H1 (cell line): ENCODE results near the gene BMERB1. TPM values are rescaled to one million over a fixed set of nuclear protein-coding genes. Genes with fewer than 3 reads are reported as not detected.

ENCODE experiments used
- CTCF ChIA-PET: fragments of 300-600 bp; sonication (Branson Sonifier 250); formaldehyde crosslinking; loops from one replicate; lab custom pipeline; 2021; ENCODE audit not compliant: partially characterized antibody; lab: Charles Lee
- POLR2A ChIA-PET: fragments of 300-600 bp; sonication (Branson Sonifier 250); formaldehyde crosslinking; loops from one replicate; lab custom pipeline; 2021; ENCODE audit warnings: inconsistent platforms; ENCODE audit not compliant: partially characterized antibody; lab: Charles Lee
- DNase-seq, 2 experiments: peaks; one replicate each; pipeline versions ENCODE4 v3.0.0 to v3.0.0-alpha.2; 2010 to 2022; ENCODE audit warnings: low spot score in 2 of 2, low read depth in 1 of 2, mixed read lengths in 1 of 2
- FAIRE-seq: peaks from 2 replicates; lab custom pipeline; 2011; peaks lifted over from hg19 to GRCh38; lab: Jason Lieb, UNC
- H2AFZ ChIP-seq: 2 replicates; pipeline ENCODE4 v1.8.1; 2012; ENCODE audit warnings: low read length, inconsistent platforms
- H2AK5ac ChIP-seq: 2 replicates; pipeline ENCODE4 v1.6.1; 2013; ENCODE audit warnings: low read depth, low read length
- H2BK120ac ChIP-seq: replicated peaks from 2 replicates; pipeline ENCODE3; 2013; ENCODE audit warnings: low read depth, low read length, inconsistent platforms
- H2BK12ac ChIP-seq: 2 replicates; pipeline ENCODE4 v1.6.1; 2013; ENCODE audit warnings: low read depth, low read length
- H2BK15ac ChIP-seq: 2 replicates; pipeline ENCODE4 v1.6.1; 2013; ENCODE audit warnings: low read length
- H2BK20ac ChIP-seq: 2 replicates; pipeline ENCODE4 v1.6.1; 2013; ENCODE audit warnings: low read length
- H2BK5ac ChIP-seq: 2 replicates; pipeline ENCODE4 v1.6.1; 2013; ENCODE audit warnings: low read depth, low read length
- H3K14ac ChIP-seq: 2 replicates; pipeline ENCODE4 v1.6.1; 2013; ENCODE audit warnings: inconsistent platforms; ENCODE audit not compliant: insufficient read length
- H3K18ac ChIP-seq: 2 replicates; pipeline ENCODE4 v1.6.1; 2013; ENCODE audit warnings: low read length; ENCODE audit errors: extremely low read depth
- H3K23ac ChIP-seq: 2 replicates; pipeline ENCODE4 v1.6.1; 2013; ENCODE audit warnings: inconsistent platforms; ENCODE audit not compliant: insufficient read length
- H3K23me2 ChIP-seq: 2 replicates; pipeline ENCODE4 v1.6.1; 2013; ENCODE audit warnings: low read depth, low read length
- H3K27ac ChIP-seq: 2 replicates; pipeline ENCODE4 v1.6.1; 2011; ENCODE audit warnings: low read depth, low read length, inconsistent platforms
- H3K27me3 ChIP-seq, 4 experiments: replicated peaks in 1 of 4; 1 replicate in 1 of 4; 2 replicates in 3 of 4; pipeline versions ENCODE4 v1.6.1 to v1.8.1; 2011 to 2013; ENCODE audit warnings: low read length in 3 of 4, mild to moderate bottlenecking in 3 of 4, inconsistent platforms in 2 of 4, mixed read lengths in 2 of 4, moderate library complexity in 1 of 4; ENCODE audit not compliant: control insufficient read depth in 3 of 4, insufficient read depth in 3 of 4; ENCODE audit errors: extremely low read depth in 1 of 4
- H3K36me3 ChIP-seq, 4 experiments: 2 replicates each; pipeline versions ENCODE4 v1.6.1 to v1.8.1; 2011 to 2013; ENCODE audit warnings: mild to moderate bottlenecking in 4 of 4, low read length in 3 of 4, moderate library complexity in 2 of 4, control low read depth in 1 of 4, inconsistent platforms in 1 of 4; ENCODE audit not compliant: insufficient read depth in 4 of 4, control insufficient read depth in 2 of 4
- H3K4ac ChIP-seq: replicated peaks from 2 replicates; pipeline ENCODE3; 2013; ENCODE audit warnings: low read length, low read depth, mixed read lengths, inconsistent platforms; ENCODE audit not compliant: insufficient read length
- H3K4me1 ChIP-seq, 4 experiments: replicated peaks in 1 of 4; 1 replicate in 1 of 4; 2 replicates in 3 of 4; pipeline versions ENCODE4 v1.6.1 to v1.8.1; 2011 to 2013; ENCODE audit warnings: low read length in 3 of 4, inconsistent platforms in 2 of 4, mixed read lengths in 1 of 4; ENCODE audit not compliant: insufficient read depth in 4 of 4, control insufficient read depth in 3 of 4
- H3K4me2 ChIP-seq, 2 experiments: 2 replicates each; pipeline versions ENCODE4 v1.6.1 to v1.8.1; 2011 to 2013; ENCODE audit warnings: low read depth in 2 of 2, low read length in 2 of 2, control low read depth in 1 of 2, inconsistent platforms in 1 of 2, mild to moderate bottlenecking in 1 of 2; ENCODE audit not compliant: insufficient read depth in 1 of 2
- H3K4me3 ChIP-seq, 4 experiments: fragments of 200-600, 300-600 bp in 1 of 4; sonication (generic), shearing (Covaris generic), sonication (Bioruptor Twin) in 1 of 4; 2 replicates each; pipeline versions ENCODE4 v1.5.1 to v1.8.1; 2011 to 2016; ENCODE audit warnings: low read length in 4 of 4, low read depth in 3 of 4, control low read depth in 2 of 4, inconsistent platforms in 2 of 4, mild to moderate bottlenecking in 2 of 4, mixed read lengths in 1 of 4, moderate library complexity in 1 of 4; ENCODE audit not compliant: insufficient read depth in 2 of 4; ENCODE audit errors: extremely low read depth in 1 of 4
- H3K56ac ChIP-seq: replicated peaks from 2 replicates; pipeline ENCODE3; 2013; ENCODE audit warnings: low read depth, mild to moderate bottlenecking, mixed read lengths, low read length, inconsistent platforms; ENCODE audit not compliant: insufficient read length
- H3K79me1 ChIP-seq: 2 replicates; pipeline ENCODE4 v1.6.1; 2013; ENCODE audit warnings: low read depth, low read length, control low read depth
- H3K79me2 ChIP-seq, 2 experiments: 2 replicates each; pipeline versions ENCODE4 v1.6.1 to v1.8.1; 2012 to 2013; ENCODE audit warnings: low read length in 2 of 2, mild to moderate bottlenecking in 2 of 2, inconsistent platforms in 1 of 2; ENCODE audit not compliant: insufficient read depth in 2 of 2, control insufficient read depth in 1 of 2
- H3K9ac ChIP-seq, 4 experiments: replicated peaks in 1 of 4; 1 replicate in 1 of 4; 2 replicates in 3 of 4; pipeline versions ENCODE4 v1.6.1 to v1.8.1; 2011 to 2013; ENCODE audit warnings: low read depth in 3 of 4, low read length in 3 of 4, control low read depth in 2 of 4, mild to moderate bottlenecking in 2 of 4, moderate library complexity in 2 of 4, inconsistent platforms in 1 of 4; ENCODE audit errors: extremely low read depth in 1 of 4
- H3K9me3 ChIP-seq, 2 experiments: 2 replicates each; pipeline versions ENCODE4 v1.6.1 to v1.8.1; 2012 to 2013; ENCODE audit warnings: mild to moderate bottlenecking in 2 of 2, moderate library complexity in 2 of 2, control low read depth in 1 of 2, inconsistent platforms in 1 of 2, low read depth in 1 of 2, low read length in 1 of 2, mixed read lengths in 1 of 2; ENCODE audit not compliant: insufficient read depth in 2 of 2
- H4K20me1 ChIP-seq, 2 experiments: replicated peaks in 1 of 2; 2 replicates each; pipeline versions ENCODE3 to v1.8.1; 2011 to 2013; ENCODE audit warnings: inconsistent platforms in 2 of 2, low read length in 2 of 2, mild to moderate bottlenecking in 1 of 2; ENCODE audit not compliant: insufficient read depth in 2 of 2, control insufficient read depth in 1 of 2
- H4K5ac ChIP-seq: 2 replicates; pipeline ENCODE4 v1.6.1; 2013; ENCODE audit warnings: low read length, low read depth, mixed read lengths, inconsistent platforms; ENCODE audit not compliant: insufficient read length
- H4K8ac ChIP-seq: 2 replicates; pipeline ENCODE4 v1.8.0; 2013; ENCODE audit warnings: mild to moderate bottlenecking, moderate library complexity, low read length, inconsistent platforms; ENCODE audit not compliant: insufficient read depth; ENCODE audit errors: extremely low read depth
- H4K91ac ChIP-seq: replicated peaks from 2 replicates; pipeline ENCODE3; 2013; ENCODE audit warnings: low read length, mixed read lengths, inconsistent platforms; ENCODE audit not compliant: insufficient read length
- ASH2L ChIP-seq: fragments of 200-600, 300-600 bp; sonication (generic); IDR thresholded peaks from one replicate; pipeline ENCODE4 v1.7.1; 2017; ENCODE audit warnings: low read length
- BRCA1 ChIP-seq: IDR thresholded peaks from 2 replicates; pipeline ENCODE4 v1.6.1; 2012; ENCODE audit warnings: low read depth, low read length, improper control_type of control experiment
- CBX5 ChIP-seq: fragments of 300-800, 300-1000 bp; sonication (generic); IDR thresholded peaks from 2 replicates; pipeline ENCODE4 v1.7.1; 2016; ENCODE audit warnings: antibody characterized with exemption, low read length, low read depth
- EZH2 ChIP-seq: fragments of 200-600 bp; sonication (generic); IDR thresholded peaks from 2 replicates; pipeline ENCODE4 v1.7.1; 2012; ENCODE audit warnings: low read depth, mild to moderate bottlenecking, moderate library complexity, low read length, inconsistent platforms; ENCODE audit not compliant: severe bottlenecking
- HDAC2 ChIP-seq, 2 experiments: fragments of 300-600 bp in 1 of 2; sonication (generic) in 1 of 2; IDR thresholded peaks; 2 replicates each; pipeline ENCODE4 v1.6.1; 2011 to 2012; ENCODE audit warnings: low read depth in 2 of 2, low read length in 2 of 2, mild to moderate bottlenecking in 2 of 2, moderate library complexity in 2 of 2, borderline replicate concordance in 1 of 2, inconsistent platforms in 1 of 2
- KDM1A ChIP-seq: fragments of 200-600, 300-600 bp; sonication (generic); IDR thresholded peaks from 2 replicates; pipeline ENCODE4 v1.7.1; 2016; ENCODE audit warnings: mild to moderate bottlenecking, low read length, borderline replicate concordance
- MAFK ChIP-seq: IDR thresholded peaks from 2 replicates; pipeline ENCODE4 v1.6.1; 2012; ENCODE audit warnings: low read depth, mild to moderate bottlenecking, improper control_type of control experiment, low read length
- PHF8 ChIP-seq: fragments of 200-600 bp; sonication (generic); conservative IDR thresholded peaks from 2 replicates; pipeline ENCODE4 v1.7.1; 2012; ENCODE audit warnings: low read depth, mild to moderate bottlenecking, inconsistent platforms, low read length, moderate library complexity
- SAP30 ChIP-seq: fragments of 300-600 bp; sonication (generic); IDR thresholded peaks from 2 replicates; pipeline ENCODE4 v1.7.1; 2012; ENCODE audit warnings: low read length, moderate library complexity, mild to moderate bottlenecking, inconsistent platforms; ENCODE audit not compliant: insufficient read depth, insufficient replicate concordance
- SIRT6 ChIP-seq: IDR thresholded peaks from one replicate; pipeline ENCODE4 v1.7.1; 2012; ENCODE audit warnings: low read length, inconsistent platforms
- SUZ12 ChIP-seq: fragments of 200-600 bp; sonication (generic); IDR thresholded peaks from 2 replicates; pipeline ENCODE4 v1.6.1; 2012; ENCODE audit warnings: mild to moderate bottlenecking, inconsistent platforms, low read length, moderate library complexity, mixed read lengths
- TAF7 ChIP-seq: optimal IDR thresholded peaks from 2 replicates; pipeline ENCODE3; 2011; ENCODE audit warnings: low read depth, mild to moderate bottlenecking, inconsistent platforms, low read length, moderate library complexity, borderline replicate concordance
- TCF12 ChIP-seq: IDR thresholded peaks from 2 replicates; pipeline ENCODE4 v1.6.1; 2011; ENCODE audit warnings: low read depth, mild to moderate bottlenecking, low read length
- WGBS, 2 experiments: shearing (Covaris generic) in 1 of 2; methylation state at CpG; one replicate each; pipeline versions ENCODE4 v1.1.6 to v1.1.7; 2013 to 2015; ENCODE audit warnings: low lambda C conversion rate in 2 of 2, mixed read lengths in 2 of 2, inconsistent platforms in 1 of 2, low coverage in 1 of 2, missing lambda C conversion rate in 1 of 2; ENCODE audit not compliant: insufficient replicate concordance in 2 of 2, insufficient coverage in 1 of 2, insufficient read length in 1 of 2; ENCODE audit errors: extremely low coverage in 1 of 2, missing lambda C conversion rate in 1 of 2; 5-methylcytosine and 5-hydroxymethylcytosine counted together
- polyA plus RNA-seq, 7 experiments: library from polyadenylated mRNA; depleted of rRNA in 3 of 7; stranded (reverse) in 5 of 7; unstranded in 2 of 7; fragments of >200 nt in 5 of 7; fragments of 200-250 nt in 2 of 7; gene quantifications; 1 replicate in 5 of 7; 2 replicates in 1 of 7; 4 replicates in 1 of 7; pipeline versions ENCODE4 v1.2.1 to v1.2.3, GENCODE V29; 2011 to 2013; ENCODE audit warnings: missing spikeins in 2 of 7, mixed read lengths in 2 of 7
- total RNA-seq: library from RNA; stranded (reverse); fragmentation: NEBNext Ultra II Directional; extraction: Animal tissue kit (Norgen Biotek cat#: 25700); gene quantifications from 2 replicates; pipeline ENCODE4 v1.2.1, GENCODE V29; 2021

The BMERB1 gene
- total and polyA plus RNA-seq, 2 of the 8 experiments (the other 6 are each of a cell fraction or from before 2014, with no cell fraction given) = 23.5 to 27.1 TPM

DNA sequence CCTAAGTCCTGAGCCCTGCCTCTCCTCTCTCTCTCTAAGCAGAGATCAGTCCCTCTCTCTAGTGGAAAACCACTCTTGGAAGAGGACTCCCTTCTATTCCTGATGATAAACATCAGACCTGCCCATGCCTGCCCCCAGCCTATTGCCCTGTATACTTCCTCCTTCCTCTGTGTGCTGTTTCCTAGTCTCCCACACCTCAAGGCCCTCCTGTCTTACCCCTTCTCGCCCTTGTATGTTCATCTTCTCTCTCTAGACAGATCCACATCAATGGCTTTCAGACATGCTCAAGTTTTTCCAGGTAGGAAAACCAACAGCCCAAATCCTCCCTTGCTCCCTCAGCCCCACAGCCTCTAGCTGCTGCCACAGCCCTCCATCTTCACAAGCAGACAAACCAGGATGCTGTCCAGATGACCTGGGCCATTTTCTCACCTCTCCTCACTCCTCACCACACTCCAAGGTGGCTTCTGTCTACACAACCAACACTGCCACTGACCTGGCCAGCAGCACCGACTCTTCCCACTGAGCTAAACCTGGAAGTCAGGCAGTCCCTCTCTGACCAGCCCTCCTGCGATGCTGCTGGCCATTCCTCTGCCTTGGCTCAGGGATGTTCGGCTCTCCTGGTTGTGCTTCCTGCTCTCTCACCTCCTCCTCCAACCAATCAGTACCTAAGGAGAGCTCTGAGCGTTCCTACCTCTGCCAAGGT is 172.3 kb downstream of the BMERB1 start:
- ChIA-PET CTCF (interaction anchor here (0.7 to 1.0 kb wide), 2 partner anchors 36 to 57 kb away, joined by 3 to 4 read pairs; partner anchors contain the start of gene MARF1), POLR2A (interaction anchor here (0.6 kb wide), 1 partner anchor 1588 kb away, joined by 3 read pairs; no protein-coding TSS in a partner anchor)
- H2BK15ac ChIP-seq = no peak overlapping the region
- H3K4me1 ChIP-seq = no peaks in the 10 kb centered on the region
- H2AFZ ChIP-seq = no peak overlapping the region
- no peaks in the 10 kb centered on the region for H3K23me2 ChIP-seq
- no peak overlapping the region for H3K14ac ChIP-seq
- no peak overlapping the region for H3K4me2 ChIP-seq
- H3K23ac ChIP-seq = no peak overlapping the region
- no peak overlapping the region for H3K18ac ChIP-seq
- DNase-seq = no peak
- no peak overlapping the region for H3K56ac ChIP-seq
- no peaks in the 10 kb centered on the region for H3K79me2 ChIP-seq
- H3K27ac ChIP-seq = no peak overlapping the region
- H2BK20ac ChIP-seq = no peak overlapping the region
- no peak overlapping the region for H2AK5ac ChIP-seq
- peaks cover 9 to 30% (median 26%) of the 10 kb centered on the region in 4 experiments for H3K36me3 ChIP-seq
- no peaks in the 10 kb centered on the region for H3K27me3 ChIP-seq
- FAIRE-seq = no peak
- no peak overlapping the region for H4K8ac ChIP-seq
- no peaks in the 10 kb centered on the region for H3K9me3 ChIP-seq
- H3K4me3 ChIP-seq = no peak overlapping the region
- peaks cover 0 to 3% of the 10 kb centered on the region in 2 experiments for H4K20me1 ChIP-seq
- WGBS, 2 experiments = 85% methylated on average over 5 of the region's 5 CpGs; no CpG with 5 or more reads in 1 of the 2 experiments
- H4K5ac ChIP-seq = no peak overlapping the region
- H4K91ac ChIP-seq = no peak overlapping the region
- H2BK120ac ChIP-seq = no peak overlapping the region
- H2BK5ac ChIP-seq = 0 out of 2 replicates have a peak overlapping the region, but pooled peaks have one; percentile 52
- no peaks in the 10 kb centered on the region for H3K79me1 ChIP-seq
- H3K9ac ChIP-seq = no peak overlapping the region
- no peak overlapping the region for H2BK12ac ChIP-seq
- no peak overlapping the region for H3K4ac ChIP-seq
- no peak for TF ChIP-seq SAP30
- TF ChIP-seq PHF8 = no peak
- no peak for TF ChIP-seq TAF7
- no peak for TF ChIP-seq BRCA1
- TF ChIP-seq HDAC2 (IDR thresholded peaks at IDR 0.05; ENCODE audit: borderline replicate concordance in 1 of 2, low read depth in 2 of 2, low read length in 2 of 2) = no peak
- TF ChIP-seq CBX5 = no peak
- TF ChIP-seq SIRT6 = no peak
- TF ChIP-seq KDM1A = no peak
- no peak for TF ChIP-seq TCF12
- TF ChIP-seq ASH2L = no peak
- no peak for TF ChIP-seq EZH2
- no peak for TF ChIP-seq MAFK
- no peak for TF ChIP-seq SUZ12
